HL-60/S4 treated with retinoic acid at 250 ng/mL for 4 days and 3 days (cell line): ENCODE measurements around the gene HIVEP3.
"Not testable (repeated sequence)": the region's sequence is repeated elsewhere in the genome, so short reads cannot be mapped to it uniquely, and the experiment has no call there.

Experiments used
- in situ Hi-C: fragments of 300-500 bp; cut with MboI; formaldehyde crosslinking; loops from 2 replicates; pipeline ENCODE4 v1.7.0; 2022; ENCODE audit warnings: low sequenced_read_pairs

The HIVEP3 gene

DNA sequence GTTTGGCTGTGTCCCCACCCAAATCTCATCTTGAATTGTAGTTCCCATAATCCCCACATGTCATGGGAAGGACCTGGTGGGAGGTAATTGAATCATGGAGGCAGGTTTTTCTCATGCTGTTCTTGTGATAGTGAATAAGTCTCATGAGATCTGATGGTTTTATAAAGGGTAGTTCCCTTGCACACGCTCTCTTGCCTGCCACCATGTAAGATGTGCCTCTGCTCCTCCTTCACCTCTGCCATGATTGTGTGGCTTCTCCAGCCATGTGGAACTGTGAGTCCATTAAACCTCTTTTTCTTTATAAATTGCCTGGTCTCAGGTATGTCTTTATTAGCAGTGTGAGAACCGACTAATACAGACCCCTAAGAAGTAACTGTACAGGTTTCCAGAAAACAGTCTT lies 2.5 kb upstream of the HIVEP3 start:
- in situ Hi-C loops = not testable (repeated sequence)

- in situ Hi-C loops = no loop called here
Observed at GRCh38 chr1:41920658-41921057, 1.9 kb upstream of the HIVEP3 start.

- in situ Hi-C loops = no loop called here
Observed at GRCh38 chr1:41919764-41920397, 1.2 kb upstream of the HIVEP3 start.

DNA sequence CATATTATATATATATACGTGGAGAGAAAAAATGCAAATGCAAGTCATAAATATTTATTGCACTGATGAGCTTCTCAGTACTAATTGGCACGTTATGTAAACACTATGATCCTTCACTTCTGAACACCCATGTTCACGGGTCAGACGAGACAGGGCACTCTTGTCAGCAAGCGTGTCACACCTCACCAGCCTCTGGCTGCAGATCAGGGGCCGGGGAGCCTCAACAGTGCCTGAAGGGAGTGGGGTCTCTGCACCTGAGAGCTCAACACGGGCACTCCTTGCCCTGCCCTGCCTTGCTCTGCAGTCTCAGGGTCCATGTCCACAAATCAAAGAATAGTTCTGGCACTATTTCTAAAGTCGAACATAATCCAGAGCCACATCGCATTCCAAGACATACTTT lies 409 bp upstream of the HIVEP3 start:
- in situ Hi-C loops = no loop called here

- in situ Hi-C loops = no loop called here
Observed at GRCh38 chr1:41917835-41918449, 780 bp downstream of the HIVEP3 start.

DNA sequence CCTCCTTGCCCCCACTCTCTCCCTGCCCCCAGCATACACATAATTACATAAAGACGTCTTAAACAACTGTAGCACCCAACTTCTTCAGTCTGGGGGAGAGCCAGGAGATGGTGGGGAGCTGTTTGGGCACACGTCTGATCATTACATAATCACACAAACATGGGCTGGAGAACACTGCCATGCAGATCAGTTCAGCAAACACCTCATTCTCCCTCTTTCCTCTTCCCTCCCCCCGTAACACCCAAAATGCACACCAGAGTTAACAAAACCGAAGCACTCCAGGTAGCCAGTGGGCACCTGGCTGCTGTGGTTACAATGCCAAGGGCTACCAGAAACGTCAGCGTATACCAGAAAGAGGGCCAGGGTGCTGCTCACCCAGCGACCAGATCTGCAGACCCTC lies 1.6 kb downstream of the HIVEP3 start:
- in situ Hi-C loops = no loop called here

- in situ Hi-C loops = no loop called here
Observed at GRCh38 chr1:41915786-41916571, 2.7 kb downstream of the HIVEP3 start.

DNA sequence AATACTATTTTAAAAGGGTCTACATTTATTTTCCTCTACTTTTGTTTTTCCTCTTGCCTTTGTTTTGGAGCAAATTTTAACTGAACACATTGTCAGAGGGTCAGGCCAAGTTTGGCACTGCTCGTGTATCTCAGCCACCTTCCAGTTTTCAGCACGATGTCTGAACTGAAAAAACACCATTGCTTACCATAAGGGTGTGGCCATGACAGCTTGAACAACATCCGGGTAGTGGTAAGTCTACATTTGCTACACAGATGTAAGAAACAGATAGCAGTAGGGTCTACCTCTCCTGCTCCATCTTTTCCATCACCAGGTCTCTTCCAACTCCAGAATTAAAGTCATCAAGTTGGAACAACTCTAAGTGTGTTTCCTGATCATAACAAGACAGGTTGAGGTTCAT lies 4.2 kb downstream of the HIVEP3 start:
- in situ Hi-C loops = no loop called here

GRCh38 chr1:41913014-41913413 lies 5.7 kb downstream of the HIVEP3 start:
- in situ Hi-C loops = no loop called here

- in situ Hi-C loops = no loop called here
Observed at GRCh38 chr1:41908288-41908895, 10.3 kb downstream of the HIVEP3 start.

GRCh38 chr1:41907446-41907845 lies 11.3 kb downstream of the HIVEP3 start:
- in situ Hi-C loops = no loop called here

DNA sequence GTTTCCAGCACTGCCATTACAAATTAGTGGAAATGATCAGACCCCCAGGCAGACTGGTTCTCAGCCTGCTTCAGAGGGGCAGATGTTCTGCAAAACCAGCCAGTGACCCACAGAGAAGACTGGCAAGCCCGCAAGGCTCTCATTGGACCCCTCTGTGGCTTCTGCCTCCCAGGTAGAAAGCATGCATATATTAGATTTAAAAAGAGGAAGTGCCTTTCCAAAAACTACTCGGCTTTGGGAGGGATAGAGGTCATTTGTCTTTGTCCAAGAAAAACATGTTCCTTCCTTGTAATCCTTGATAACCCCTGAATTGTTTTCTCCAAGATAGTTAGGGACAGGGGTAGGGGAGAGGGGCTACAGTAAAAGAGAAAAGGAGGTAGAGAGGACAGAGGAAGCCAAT lies 11.8 kb downstream of the HIVEP3 start:
- in situ Hi-C loops = no loop called here

DNA sequence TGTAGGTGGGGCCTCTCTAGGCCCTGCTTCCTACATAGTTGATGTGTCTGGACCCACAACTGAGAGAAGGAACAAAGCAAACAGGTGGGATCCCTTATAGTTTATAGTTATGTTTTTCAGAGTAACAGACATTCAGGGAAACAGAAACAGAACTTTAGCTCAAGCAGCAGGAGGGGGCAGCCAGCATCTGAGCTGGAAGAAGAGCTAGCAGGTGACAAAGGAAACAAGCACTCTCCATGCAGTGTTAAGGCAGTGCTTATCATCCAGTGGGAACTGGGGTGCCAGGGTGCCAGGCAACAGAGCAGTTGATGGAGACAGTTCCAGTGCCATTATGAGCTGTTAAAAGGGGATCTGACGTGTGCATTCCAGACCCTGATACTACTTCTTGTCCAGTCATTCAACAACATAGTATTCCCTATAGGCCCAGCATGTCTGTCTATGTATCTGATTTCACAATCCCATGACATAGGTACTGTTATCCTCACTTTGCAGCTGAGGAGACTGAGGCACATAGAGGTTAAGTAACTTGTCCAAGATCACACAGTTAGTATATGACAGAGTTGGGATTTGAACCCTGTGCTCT lies 13.5 kb downstream of the HIVEP3 start:
- in situ Hi-C loops = no loop called here

DNA sequence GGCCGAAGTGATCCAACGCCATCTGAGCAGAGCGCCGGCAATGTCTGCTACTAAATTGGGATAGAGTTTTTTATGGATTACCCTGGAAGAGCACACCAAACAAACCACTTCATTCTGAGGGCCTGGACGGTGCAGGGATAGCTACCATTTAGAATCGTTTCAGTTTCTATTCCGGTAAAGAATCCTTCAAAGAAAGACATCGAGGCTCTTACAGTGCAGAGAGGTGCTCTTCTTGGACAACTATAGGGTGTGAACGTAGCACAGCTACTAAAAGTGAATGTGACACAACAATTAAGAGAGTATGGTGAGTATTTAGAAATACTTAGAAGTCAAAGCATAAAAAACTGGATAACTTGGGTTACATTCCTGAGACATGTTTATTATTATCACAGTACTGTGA lies 16.1 kb downstream of the HIVEP3 start:
- in situ Hi-C loops = no loop called here

- in situ Hi-C loops = no loop called here
Observed at GRCh38 chr1:41902159-41902577, 16.6 kb downstream of the HIVEP3 start.

GRCh38 chr1:41901551-41901950 lies 17.2 kb downstream of the HIVEP3 start:
- in situ Hi-C loops = no loop called here

GRCh38 chr1:41900603-41901444 lies 17.9 kb downstream of the HIVEP3 start:
- in situ Hi-C loops = no loop called here

DNA sequence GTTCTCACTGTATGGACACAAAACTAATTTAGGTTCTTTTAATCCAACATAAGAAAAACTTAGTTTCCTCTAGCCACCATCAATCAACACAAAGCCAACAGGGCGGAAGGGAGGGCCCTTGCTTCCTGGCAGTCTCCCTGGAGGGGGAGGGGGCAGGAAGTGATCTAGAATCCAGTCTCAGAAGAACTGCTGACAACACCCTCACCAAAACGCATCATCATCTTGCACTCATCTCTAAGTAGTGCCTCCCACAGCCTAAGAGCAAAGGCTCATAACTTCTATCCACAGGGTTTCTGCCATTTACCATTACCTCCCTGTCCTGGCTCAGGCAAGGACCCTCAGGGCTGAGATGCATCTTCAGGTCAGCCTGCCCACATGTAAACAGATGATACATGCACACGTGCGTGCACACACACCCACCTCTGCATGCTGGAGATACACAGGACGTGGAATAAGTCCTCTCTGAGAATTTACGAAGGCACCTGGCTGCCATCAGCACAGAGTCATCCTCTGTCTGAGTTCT lies 20.5 kb downstream of the HIVEP3 start:
- in situ Hi-C loops = no loop called here

DNA sequence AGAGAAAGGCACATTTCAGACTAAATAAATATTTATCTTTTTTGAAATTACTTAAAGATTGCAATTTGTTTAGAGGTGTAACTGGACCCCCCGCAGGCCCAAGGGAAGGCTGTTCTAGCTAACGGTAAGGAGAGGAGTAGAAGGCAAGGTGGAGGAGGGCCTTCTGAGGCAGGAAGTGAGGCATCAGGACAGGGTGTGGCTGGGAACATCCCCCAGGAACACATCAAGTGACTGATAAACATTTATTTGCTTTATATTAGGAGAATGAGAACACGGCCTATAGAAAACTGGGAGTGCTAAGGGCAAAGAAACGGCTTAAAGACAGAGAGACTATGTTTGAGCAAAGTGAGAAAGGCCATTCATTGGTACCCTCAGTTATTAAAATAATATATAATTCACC lies 23.2 kb downstream of the HIVEP3 start:
- in situ Hi-C loops = no loop called here

DNA sequence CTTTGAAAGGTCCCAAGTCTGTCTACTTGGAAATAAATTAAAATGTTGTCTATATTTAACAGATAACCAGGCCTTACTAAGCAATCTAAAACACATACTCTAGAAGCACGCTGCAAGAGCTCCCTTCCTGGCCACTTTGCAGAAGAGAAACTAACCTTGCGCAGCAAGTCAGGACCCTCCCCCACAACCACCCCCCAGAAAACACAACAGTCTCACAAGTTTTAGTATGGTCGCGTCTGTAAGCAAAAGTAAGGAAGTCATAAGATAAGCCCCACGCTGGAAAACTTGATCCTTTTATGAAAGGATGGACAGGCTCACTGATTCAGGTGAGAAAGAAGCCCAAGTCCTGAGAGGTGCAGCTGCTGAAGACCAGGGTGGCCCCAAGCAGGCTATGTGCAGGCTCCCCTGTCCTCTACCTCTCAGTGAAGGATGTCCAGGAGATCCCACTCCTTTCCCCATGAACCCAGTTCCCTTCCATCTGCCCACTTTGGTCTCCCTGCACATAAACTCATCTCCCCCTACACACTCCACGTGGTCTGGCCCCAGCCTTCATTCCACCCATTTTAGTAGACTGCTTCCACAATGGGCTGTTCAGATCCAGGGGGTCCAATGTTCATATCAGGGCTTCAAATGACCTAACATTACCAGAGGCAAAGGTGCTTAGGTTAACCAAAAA lies 23.8 kb downstream of the HIVEP3 start:
- in situ Hi-C loops = no loop called here
